ENCODE data around the gene DEFB132.

Gene DEFB132

GRCh38 chr20:278181-278580 is 20.7 kb downstream of the DEFB132 start:
- Mint-ChIP-seq H3K36me3 (no peaks in the 10 kb centered on the region), H3K9me3 (no peaks in the 10 kb centered on the region), H3K27me3 (no peaks in the 10 kb centered on the region), H3K27ac (no peak overlapping the region), H3K4me1 (no peaks in the 10 kb centered on the region), H3K4me3 (no peak overlapping the region)

GRCh38 chr20:278607-279571 is 21.4 kb downstream of the DEFB132 start:
- Mint-ChIP-seq H3K27ac (no peak overlapping the region), H3K36me3 (no peaks in the 10 kb centered on the region), H3K9me3 (no peaks in the 10 kb centered on the region), H3K4me3 (no peak overlapping the region), H3K27me3 (no peaks in the 10 kb centered on the region), H3K4me1 (no peaks in the 10 kb centered on the region)

- no peaks in the 10 kb centered on the region for H3K4me1 Mint-ChIP-seq
- no peak overlapping the region for H3K4me3 Mint-ChIP-seq
- H3K9me3 Mint-ChIP-seq, result no peaks in the 10 kb centered on the region
- no peak overlapping the region for H3K27ac Mint-ChIP-seq
- H3K36me3 Mint-ChIP-seq, result no peaks in the 10 kb centered on the region
- H3K27me3 Mint-ChIP-seq, result no peaks in the 10 kb centered on the region
These were observed 26.6 kb downstream of the DEFB132 start for GRCh38 chr20:284172-284571.

GRCh38 chr20:286508-286907 is 29.0 kb downstream of the DEFB132 start:
- H3K27me3 Mint-ChIP-seq, result no peaks in the 10 kb centered on the region
- no peaks in the 10 kb centered on the region for H3K36me3 Mint-ChIP-seq
- no peak overlapping the region for H3K27ac Mint-ChIP-seq
- peaks cover 5% of the 10 kb centered on the region for H3K4me1 Mint-ChIP-seq
- H3K9me3 Mint-ChIP-seq, result no peaks in the 10 kb centered on the region
- H3K4me3 Mint-ChIP-seq, result no peak overlapping the region

- Mint-ChIP-seq H3K4me1 (peaks cover 5% of the 10 kb centered on the region), H3K36me3 (no peaks in the 10 kb centered on the region), H3K9me3 (no peaks in the 10 kb centered on the region), H3K27ac (no peak overlapping the region), H3K27me3 (no peaks in the 10 kb centered on the region), H3K4me3 (no peak overlapping the region)
These were observed 31.6 kb downstream of the DEFB132 start for GRCh38 chr20:288956-289692.

GRCh38 chr20:289693-290083 is 32.2 kb downstream of the DEFB132 start:
- H3K4me1 Mint-ChIP-seq, result peaks cover 5% of the 10 kb centered on the region
- no peaks in the 10 kb centered on the region for H3K9me3 Mint-ChIP-seq
- H3K36me3 Mint-ChIP-seq, result no peaks in the 10 kb centered on the region
- peak overlapping the region; percentile 70 for H3K27ac Mint-ChIP-seq
- H3K27me3 Mint-ChIP-seq, result no peaks in the 10 kb centered on the region
- H3K4me3 Mint-ChIP-seq, result no peak overlapping the region

- H3K27ac Mint-ChIP-seq, result peak within 1 kb of the TSS; percentile 90
- peaks cover 5% of the 10 kb centered on the region for H3K4me1 Mint-ChIP-seq
- H3K27me3 Mint-ChIP-seq, result no peaks in the 10 kb centered on the region
- H3K9me3 Mint-ChIP-seq, result no peaks in the 10 kb centered on the region
- no peaks in the 10 kb centered on the region for H3K36me3 Mint-ChIP-seq
- H3K4me3 Mint-ChIP-seq, result no peak within 1 kb of the TSS
These were observed 32.7 kb downstream of the DEFB132 start, which contains the start of gene C20orf96 for GRCh38 chr20:290084-290831. Gene C20orf96 (minus strand): TSS chr20:290750. CDS start chr20:290610, 140 bp downstream.

GRCh38 chr20:294602-295001 is 37.1 kb downstream of the DEFB132 start:
- peaks cover 6% of the 10 kb centered on the region for H3K36me3 Mint-ChIP-seq
- H3K4me3 Mint-ChIP-seq, result no peak overlapping the region
- no peaks in the 10 kb centered on the region for H3K9me3 Mint-ChIP-seq
- no peak overlapping the region for H3K27ac Mint-ChIP-seq
- H3K27me3 Mint-ChIP-seq, result no peaks in the 10 kb centered on the region
- peaks cover 23% of the 10 kb centered on the region for H3K4me1 Mint-ChIP-seq

- H3K27ac Mint-ChIP-seq, result peak overlapping the region; percentile 60
- no peaks in the 10 kb centered on the region for H3K27me3 Mint-ChIP-seq
- peak overlapping the region; percentile 58 for H3K4me3 Mint-ChIP-seq
- peaks cover 8% of the 10 kb centered on the region for H3K36me3 Mint-ChIP-seq
- peaks cover 27% of the 10 kb centered on the region for H3K4me1 Mint-ChIP-seq
- H3K9me3 Mint-ChIP-seq, result no peaks in the 10 kb centered on the region
These were observed 38.3 kb downstream of the DEFB132 start for GRCh38 chr20:295804-296203.

- no peaks in the 10 kb centered on the region for H3K9me3 Mint-ChIP-seq
- H3K27me3 Mint-ChIP-seq, result no peaks in the 10 kb centered on the region
- H3K4me1 Mint-ChIP-seq, result peaks cover 37% of the 10 kb centered on the region
- peak within 1 kb of the TSS; percentile 99 for H3K4me3 Mint-ChIP-seq
- peak within 1 kb of the TSS; percentile 100 for H3K27ac Mint-ChIP-seq
- peaks cover 8% of the 10 kb centered on the region for H3K36me3 Mint-ChIP-seq
These were observed 39.8 kb downstream of the DEFB132 start, which contains the start of gene ZCCHC3 for GRCh38 chr20:297098-297924. Gene ZCCHC3 (plus strand): TSS chr20:297570. CDS start chr20:297587, 17 bp downstream.

GRCh38 chr20:297925-298775 is 40.6 kb downstream of the DEFB132 start:
- Mint-ChIP-seq H3K4me1 (peaks cover 39% of the 10 kb centered on the region), H3K27me3 (no peaks in the 10 kb centered on the region), H3K4me3 (peak overlapping the region; percentile 91), H3K36me3 (peaks cover 8% of the 10 kb centered on the region), H3K27ac (peak overlapping the region; percentile 97), H3K9me3 (no peaks in the 10 kb centered on the region)

GRCh38 chr20:298776-299391 is 41.4 kb downstream of the DEFB132 start:
- no peaks in the 10 kb centered on the region for H3K27me3 Mint-ChIP-seq
- H3K36me3 Mint-ChIP-seq, result peaks cover 8% of the 10 kb centered on the region
- H3K4me3 Mint-ChIP-seq, result peak overlapping the region; percentile 91
- no peaks in the 10 kb centered on the region for H3K9me3 Mint-ChIP-seq
- peaks cover 39% of the 10 kb centered on the region for H3K4me1 Mint-ChIP-seq
- H3K27ac Mint-ChIP-seq, result peak overlapping the region; percentile 97

GRCh38 chr20:300345-300990 is 42.9 kb downstream of the DEFB132 start:
- peaks cover 8% of the 10 kb centered on the region for H3K36me3 Mint-ChIP-seq
- no peaks in the 10 kb centered on the region for H3K27me3 Mint-ChIP-seq
- no peaks in the 10 kb centered on the region for H3K9me3 Mint-ChIP-seq
- peaks cover 39% of the 10 kb centered on the region for H3K4me1 Mint-ChIP-seq
- peak overlapping the region; percentile 85 for H3K27ac Mint-ChIP-seq
- H3K4me3 Mint-ChIP-seq, result peak overlapping the region; percentile 91
